ENCODE results near the gene YOD1. TPM values are rescaled to one million over a fixed set of nuclear protein-coding genes. Genes with fewer than 3 reads are reported as not detected.

YOD1 gene
- total RNA-seq, 1 experiment from 2014 or later, result 11.8 TPM

GRCh38 chr1:207073906-207074820, 23.2 kb upstream of the YOD1 start:
- H3K36me3 ChIP-seq (ENCODE audit: control insufficient read depth, insufficient read depth, low read length), result peaks cover 3% of the 10 kb centered on the region
- ChIA-PET CTCF (no interaction called here), POLR2A (interaction anchor here (0.6 kb wide), 1 partner anchor 49 kb away, joined by 4 read pairs; no protein-coding TSS in a partner anchor)
- H3K4me3 Mint-ChIP-seq (ENCODE audit: unreplicated experiment), result no peak overlapping the region
- no peaks in the 10 kb centered on the region for H3K4me1 ChIP-seq
- TF ChIP-seq CTCF (IDR thresholded peaks at IDR 0.05; ENCODE audit: insufficient read depth in 1 of 2, low read depth in 1 of 2, low read length in 1 of 2, severe bottlenecking in 1 of 2, unreplicated experiment in 1 of 2), result no peak
- intact Hi-C loops (cut with micrococcal nuclease; ENCODE audit: unreplicated experiment), result no loop called here
- no peaks in the 10 kb centered on the region for H3K9me3 Mint-ChIP-seq (ENCODE audit: unreplicated experiment)
- H3K27me3 Mint-ChIP-seq (ENCODE audit: insufficient read depth, unreplicated experiment), result no peaks in the 10 kb centered on the region
- H3K27me3 ChIP-seq (replicated peaks; ENCODE audit: control insufficient read depth, insufficient read depth, low read length), result no peaks in the 10 kb centered on the region
- no peak overlapping the region for H3K27ac Mint-ChIP-seq (ENCODE audit: unreplicated experiment)
- no peaks in the 10 kb centered on the region for H3K4me1 Mint-ChIP-seq (ENCODE audit: low read depth, unreplicated experiment)
- BruUV-seq (replicated peaks), result no TSS peak
- peaks cover 6% of the 10 kb centered on the region for H3K36me3 Mint-ChIP-seq (ENCODE audit: insufficient read depth, unreplicated experiment)
- DNase-seq, result no peak
- no peaks in the 10 kb centered on the region for H3K9me3 ChIP-seq
- H3K4me3 ChIP-seq (ENCODE audit: low read depth, low read length), result no peak overlapping the region

- Histone ChIP-seq H3K27me3 (replicated peaks; ENCODE audit: control insufficient read depth, insufficient read depth, low read length) (no peaks in the 10 kb centered on the region), H3K36me3 (ENCODE audit: control insufficient read depth, insufficient read depth, low read length) (peaks cover 3% of the 10 kb centered on the region), H3K4me1 (no peaks in the 10 kb centered on the region), H3K4me3 (ENCODE audit: low read depth, low read length) (no peak overlapping the region), H3K9me3 (no peaks in the 10 kb centered on the region)
- ChIA-PET CTCF (no interaction called here), POLR2A (no interaction called here)
- Mint-ChIP-seq H3K4me1 (ENCODE audit: low read depth, unreplicated experiment) (no peaks in the 10 kb centered on the region), H3K9me3 (ENCODE audit: unreplicated experiment) (no peaks in the 10 kb centered on the region), H3K4me3 (ENCODE audit: unreplicated experiment) (no peak overlapping the region), H3K36me3 (ENCODE audit: insufficient read depth, unreplicated experiment) (peaks cover 19% of the 10 kb centered on the region), H3K27me3 (ENCODE audit: insufficient read depth, unreplicated experiment) (no peaks in the 10 kb centered on the region), H3K27ac (ENCODE audit: unreplicated experiment) (no peak overlapping the region)
- BruUV-seq (replicated peaks), result no TSS peak
- DNase-seq, result no peak
- no peak for TF ChIP-seq CTCF (IDR thresholded peaks at IDR 0.05; ENCODE audit: insufficient read depth in 1 of 2, low read depth in 1 of 2, low read length in 1 of 2, severe bottlenecking in 1 of 2, unreplicated experiment in 1 of 2)
- intact Hi-C loops (cut with micrococcal nuclease; ENCODE audit: unreplicated experiment), result no loop called here
Observed at GRCh38 chr1:207072233-207072632, 21.2 kb upstream of the YOD1 start.

- no peak overlapping the region for H3K4me3 Mint-ChIP-seq (ENCODE audit: unreplicated experiment)
- ChIA-PET CTCF (interaction anchor here (0.7 kb wide), 1 partner anchor 19 kb away, joined by 3 read pairs; the partner anchor contains the start of gene PFKFB2), POLR2A (no interaction called here)
- Histone ChIP-seq H3K9me3 (no peaks in the 10 kb centered on the region), H3K4me1 (no peaks in the 10 kb centered on the region), H3K4me3 (ENCODE audit: low read depth, low read length) (no peak overlapping the region), H3K27me3 (replicated peaks; ENCODE audit: control insufficient read depth, insufficient read depth, low read length) (no peaks in the 10 kb centered on the region), H3K36me3 (ENCODE audit: control insufficient read depth, insufficient read depth, low read length) (peaks cover 3% of the 10 kb centered on the region)
- H3K9me3 Mint-ChIP-seq (ENCODE audit: unreplicated experiment), result no peaks in the 10 kb centered on the region
- TF ChIP-seq CTCF (IDR thresholded peaks at IDR 0.05; ENCODE audit: insufficient read depth in 1 of 2, low read depth in 1 of 2, low read length in 1 of 2, severe bottlenecking in 1 of 2, unreplicated experiment in 1 of 2), result no peak
- intact Hi-C loops (cut with micrococcal nuclease; ENCODE audit: unreplicated experiment), result no loop called here
- no peaks in the 10 kb centered on the region for H3K4me1 Mint-ChIP-seq (ENCODE audit: low read depth, unreplicated experiment)
- DNase-seq, result no peak
- peaks cover 19% of the 10 kb centered on the region for H3K36me3 Mint-ChIP-seq (ENCODE audit: insufficient read depth, unreplicated experiment)
- no TSS peak for BruUV-seq (replicated peaks)
- H3K27ac Mint-ChIP-seq (ENCODE audit: unreplicated experiment), result no peak overlapping the region
- no peaks in the 10 kb centered on the region for H3K27me3 Mint-ChIP-seq (ENCODE audit: insufficient read depth, unreplicated experiment)
Observed at GRCh38 chr1:207071426-207071825, 20.4 kb upstream of the YOD1 start.
